SU-DHL-6 (cell line): ENCODE data around the gene COX7A1.
"Not testable (repeated sequence)": the region's sequence is repeated elsewhere in the genome, so short reads cannot be mapped to it uniquely, and the experiment has no call there.

ENCODE experiments used
- H2AFZ ChIP-seq: fragments of 200-600 bp; sonication (generic); 2 replicates; pipeline ENCODE4 v1.6.1; 2014; ENCODE audit warnings: low read depth, mild to moderate bottlenecking, moderate library complexity, mixed read lengths, antibody characterized with exemption, low read length; ENCODE audit not compliant: severe bottlenecking
- H3F3A ChIP-seq: fragments of 200-600 bp; shearing (Covaris generic); 2 replicates; pipeline ENCODE4 v1.6.0; 2016; ENCODE audit warnings: antibody characterized with exemption, mild to moderate bottlenecking; ENCODE audit not compliant: insufficient read depth
- H3K27ac ChIP-seq: fragments of 200-600 bp; sonication (generic); 2 replicates; pipeline ENCODE4 v1.5.1; 2016; ENCODE audit warnings: low read depth, mild to moderate bottlenecking, low read length, moderate library complexity, mixed read lengths
- H3K27me3 ChIP-seq: fragments of 200-600 bp; sonication (generic), shearing (Covaris generic); 2 replicates; pipeline ENCODE4 v1.6.0; 2014; ENCODE audit warnings: mild to moderate bottlenecking, low read length
- H3K36me3 ChIP-seq: fragments of 200-600 bp; sonication (generic); 2 replicates; pipeline ENCODE4 v1.6.1; 2014; ENCODE audit warnings: mild to moderate bottlenecking, low read length, mixed read lengths
- H3K4me2 ChIP-seq: fragments of 300-600, 200-600 bp; shearing (Covaris generic), sonication (generic); 2 replicates; pipeline ENCODE4 v1.6.0; 2014; ENCODE audit warnings: low read length, low read depth, mild to moderate bottlenecking; ENCODE audit not compliant: poor library complexity, severe bottlenecking
- H3K4me3 ChIP-seq: fragments of 200-600 bp; sonication (generic); 2 replicates; pipeline ENCODE4 v1.5.1; 2014; ENCODE audit warnings: antibody characterized with exemption, low read length, mild to moderate bottlenecking, mixed read lengths; ENCODE audit not compliant: insufficient read depth, poor library complexity, severe bottlenecking
- H3K79me2 ChIP-seq: fragments of 200-600 bp; sonication (generic); 2 replicates; pipeline ENCODE4 v1.6.1; 2014; ENCODE audit warnings: mild to moderate bottlenecking, low read length, moderate library complexity; ENCODE audit not compliant: insufficient read depth
- H3K9ac ChIP-seq: fragments of 200-600 bp; sonication (generic); 2 replicates; pipeline ENCODE4 v1.7.0; 2014; ENCODE audit warnings: mild to moderate bottlenecking, low read length
- H3K9me2 ChIP-seq: fragments of 200-600 bp; sonication (generic); replicated peaks from 2 replicates; pipeline ENCODE4 v1.6.1; 2014; ENCODE audit warnings: low read length; ENCODE audit not compliant: insufficient read depth
- H3K9me3 ChIP-seq: fragments of 200-600 bp; sonication (generic); 2 replicates; pipeline ENCODE4 v1.6.1; 2014; ENCODE audit warnings: low read length, mixed read lengths; ENCODE audit not compliant: insufficient read depth
- H4K20me1 ChIP-seq: fragments of 200-600 bp; sonication (generic); 2 replicates; pipeline ENCODE4 v1.6.1; 2014; ENCODE audit warnings: low read depth, mild to moderate bottlenecking, antibody characterized with exemption, low read length, moderate library complexity, mixed read lengths
- CTCF ChIP-seq: fragments of 200-600 bp; sonication (generic); IDR thresholded peaks from one replicate; pipeline ENCODE4 v1.5.1; 2017; ENCODE audit warnings: antibody characterized with exemption, mild to moderate bottlenecking, low read length, moderate library complexity; ENCODE audit not compliant: insufficient read depth, poor library complexity, severe bottlenecking
- EZH2phosphoT487 ChIP-seq: fragments of 200-600 bp; sonication (generic), shearing (Covaris generic); conservative IDR thresholded peaks from 2 replicates; pipeline ENCODE4 v1.6.1; 2018; ENCODE audit warnings: mild to moderate bottlenecking, antibody characterized with exemption, low read length, moderate library complexity, mixed read lengths

The COX7A1 gene

DNA sequence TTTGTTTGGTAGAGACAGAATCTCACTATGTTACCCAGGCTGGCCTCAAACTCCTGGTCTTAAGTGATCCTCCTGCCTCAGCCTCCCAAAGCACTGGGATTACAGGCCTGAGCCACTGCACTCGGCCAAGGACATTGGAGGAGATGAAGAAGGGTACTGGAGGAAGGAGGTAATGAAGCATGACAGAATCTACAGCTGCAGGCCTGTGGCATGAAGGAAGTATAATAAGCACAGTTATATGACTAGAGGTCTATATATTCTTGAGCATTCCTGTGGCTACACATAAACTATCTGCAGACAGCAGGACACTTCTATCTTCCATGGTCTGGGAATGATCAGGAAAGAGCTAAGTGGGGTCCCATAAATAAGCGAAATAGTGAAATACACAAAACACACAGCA lies 44.0 kb upstream of the COX7A1 start:
- H3K27ac ChIP-seq = no peak overlapping the region
- H3K4me2 ChIP-seq = no peak overlapping the region
- H3K4me3 ChIP-seq = no peak overlapping the region

GRCh38 chr19:36186722-36187121 lies 34.5 kb upstream of the COX7A1 start:
- not testable (repeated sequence) for H3K27ac ChIP-seq, H3K4me2 ChIP-seq, H3K36me3 ChIP-seq, H2AFZ ChIP-seq, H3K9me2 ChIP-seq, H3K9ac ChIP-seq, H3K27me3 ChIP-seq, H3K79me2 ChIP-seq, H4K20me1 ChIP-seq, H3K9me3 ChIP-seq, H3F3A ChIP-seq, H3K4me3 ChIP-seq

More for the DNA sequence above, 44.0 kb upstream of the COX7A1 start:
- Histone ChIP-seq H4K20me1 (no peaks in the 10 kb centered on the region), H3K36me3 (no peaks in the 10 kb centered on the region), H3K9ac (no peak overlapping the region), H3K79me2 (no peaks in the 10 kb centered on the region), H3K9me3 (no peaks in the 10 kb centered on the region), H3K27me3 (no peaks in the 10 kb centered on the region), H2AFZ (no peak overlapping the region), H3F3A (no peaks in the 10 kb centered on the region), H3K9me2 (no peaks in the 10 kb centered on the region)
- TF ChIP-seq EZH2phosphoT487 (no peak), CTCF (no peak)

- H3K4me3 ChIP-seq = no peak overlapping the region
- no peak overlapping the region for H3K9ac ChIP-seq
- no peak for TF ChIP-seq CTCF
- no peak for TF ChIP-seq EZH2phosphoT487
These were observed 31.0 kb upstream of the COX7A1 start for GRCh38 chr19:36183245-36183628.

GRCh38 chr19:36182612-36183244 lies 30.5 kb upstream of the COX7A1 start:
- Histone ChIP-seq H4K20me1 (no peaks in the 10 kb centered on the region), H3K9me2 (no peaks in the 10 kb centered on the region), H2AFZ (no peak overlapping the region), H3K4me3 (no peak overlapping the region), H3K27me3 (no peaks in the 10 kb centered on the region), H3K9me3 (no peaks in the 10 kb centered on the region), H3K4me2 (no peak overlapping the region), H3K36me3 (no peaks in the 10 kb centered on the region), H3F3A (no peaks in the 10 kb centered on the region), H3K79me2 (no peaks in the 10 kb centered on the region), H3K27ac (no peak overlapping the region), H3K9ac (no peak overlapping the region)
- TF ChIP-seq EZH2phosphoT487 = no peak
- no peak for TF ChIP-seq CTCF

More at GRCh38 chr19:36183245-36183628, 31.0 kb upstream of the COX7A1 start:
- Histone ChIP-seq H3K36me3 (no peaks in the 10 kb centered on the region), H2AFZ (no peak overlapping the region), H3K79me2 (no peaks in the 10 kb centered on the region), H3K27ac (no peak overlapping the region), H3F3A (no peaks in the 10 kb centered on the region), H3K4me2 (no peak overlapping the region), H3K9me2 (no peaks in the 10 kb centered on the region), H3K27me3 (no peaks in the 10 kb centered on the region), H4K20me1 (no peaks in the 10 kb centered on the region), H3K9me3 (no peaks in the 10 kb centered on the region)

DNA sequence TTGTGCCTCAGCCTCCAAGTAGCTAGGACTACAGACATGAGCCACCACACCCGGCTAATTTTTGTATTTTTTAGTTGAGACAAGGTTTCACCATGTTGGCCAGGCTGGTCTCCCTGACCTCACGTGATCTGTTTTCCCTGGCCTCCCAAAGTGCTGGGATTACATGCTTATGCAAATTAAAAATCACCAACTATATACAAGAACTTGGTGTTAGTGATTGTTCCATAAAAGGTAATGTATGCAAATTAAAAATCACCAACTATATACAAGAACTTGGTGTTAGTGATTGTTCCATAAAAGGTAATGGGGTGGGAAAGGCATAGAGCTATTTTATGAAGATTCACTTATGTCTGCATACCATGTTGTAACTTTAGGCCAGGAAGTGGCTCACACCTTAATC lies 26.8 kb upstream of the COX7A1 start:
- H2AFZ ChIP-seq, H3K4me2 ChIP-seq, H3K27ac ChIP-seq, H3K79me2 ChIP-seq, H3K9ac ChIP-seq, H3K36me3 ChIP-seq, H3K9me3 ChIP-seq, H4K20me1 ChIP-seq, H3K9me2 ChIP-seq, H3F3A ChIP-seq, H3K27me3 ChIP-seq, H3K4me3 ChIP-seq: not testable (repeated sequence)

DNA sequence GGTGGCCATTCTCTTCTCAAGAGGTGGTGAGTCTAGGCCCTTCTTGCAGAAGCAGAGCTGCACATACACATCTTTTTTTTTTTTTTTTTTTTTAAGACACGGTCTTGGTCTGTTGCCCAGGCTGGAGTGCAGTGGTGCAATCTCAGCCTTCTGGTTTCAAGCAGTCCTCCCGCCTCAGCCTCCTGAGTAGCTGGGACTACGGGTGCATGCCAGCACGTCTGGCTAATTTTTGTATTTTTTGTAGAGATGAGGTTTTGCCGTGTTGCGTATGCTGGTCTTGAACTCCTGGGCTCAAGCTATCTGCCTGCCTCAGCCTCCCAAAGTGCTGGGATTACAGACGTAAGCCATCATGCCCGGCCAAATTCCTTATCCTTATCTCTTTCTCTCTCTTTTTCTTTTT lies 21.6 kb upstream of the COX7A1 start:
- not testable (repeated sequence) for H3K79me2 ChIP-seq, H2AFZ ChIP-seq, H3K9ac ChIP-seq, H3K9me2 ChIP-seq, H3K4me3 ChIP-seq, H3F3A ChIP-seq, H3K27ac ChIP-seq, H3K36me3 ChIP-seq, H3K9me3 ChIP-seq, H4K20me1 ChIP-seq, H3K27me3 ChIP-seq, H3K4me2 ChIP-seq
